ENCODE data around the gene COL6A1. TPM values are rescaled to one million over a fixed set of nuclear protein-coding genes. Genes with fewer than 3 reads are reported as not detected.
"Not testable (repeated sequence)": the region's sequence is repeated elsewhere in the genome, so short reads cannot be mapped to it uniquely, and the experiment has no call there.

The COL6A1 gene
- total RNA-seq, 1 donor from 2014 or later, result 137 TPM

DNA sequence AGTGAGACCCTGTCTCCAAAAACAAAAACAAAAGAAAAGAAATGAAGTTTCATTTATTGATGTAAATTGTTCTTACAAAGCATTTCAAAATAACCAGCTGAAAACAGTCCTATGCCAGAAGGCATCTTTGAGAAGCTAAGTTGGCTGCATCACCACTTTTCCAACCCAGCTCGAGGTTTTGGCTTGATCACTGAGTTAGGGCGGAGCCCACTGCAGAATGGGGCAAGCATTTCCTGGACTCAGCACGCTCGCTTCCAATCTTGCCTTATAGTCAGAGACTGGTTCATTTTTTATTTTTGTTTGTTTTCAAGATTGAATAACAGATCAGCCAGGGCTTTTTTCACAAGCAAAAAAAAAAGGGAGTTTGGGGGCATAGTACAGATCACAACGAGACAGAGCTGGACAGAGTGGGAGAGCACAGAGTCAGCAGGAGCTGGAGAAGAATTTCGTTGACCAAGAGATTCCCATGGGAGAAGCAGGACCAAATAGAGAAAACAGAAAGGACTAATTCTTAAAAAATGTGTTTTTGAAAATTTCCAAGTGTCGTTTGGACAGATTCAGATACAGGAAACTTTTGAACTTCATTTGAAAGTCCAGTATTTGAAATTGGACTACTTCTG lies 23.5 kb upstream of the COL6A1 start:
- peaks cover 15% of the 10 kb centered on the region for H3K27me3 Mint-ChIP-seq
- H3K36me3 Mint-ChIP-seq (ENCODE audit: insufficient read depth), result no peaks in the 10 kb centered on the region
- TF ChIP-seq CTCF (IDR thresholded peaks at IDR 0.05; ENCODE audit: unreplicated experiment), result no peak
- H3K4me3 Mint-ChIP-seq (ENCODE audit: low read depth), result no peak overlapping the region
- H3K9me3 Mint-ChIP-seq (ENCODE audit: low read depth), result peaks cover 19% of the 10 kb centered on the region
- DNase-seq (ENCODE audit: low spot score, unreplicated experiment), result no peak
- no peak overlapping the region for H3K27ac Mint-ChIP-seq
- peaks cover 2% of the 10 kb centered on the region for H3K4me1 Mint-ChIP-seq (ENCODE audit: low read depth)

DNA sequence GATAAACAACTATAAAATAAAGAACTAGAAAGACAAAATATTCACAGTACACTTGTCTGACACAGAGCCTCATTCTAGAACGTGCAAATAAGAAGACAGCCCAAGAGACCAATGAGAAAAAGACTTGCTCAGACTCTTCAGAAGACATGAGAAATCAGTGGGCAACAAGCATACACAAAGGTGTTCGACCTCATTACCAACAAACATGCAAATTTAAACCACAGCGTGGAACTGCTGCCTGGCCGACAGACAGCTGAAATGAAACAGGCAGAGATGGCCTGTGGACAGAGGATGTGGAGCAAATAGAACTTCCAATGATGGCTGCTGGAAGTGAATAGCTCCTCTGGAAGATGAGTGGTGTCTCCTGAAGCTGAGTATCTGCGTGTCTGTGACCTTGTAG lies 22.4 kb upstream of the COL6A1 start:
- no peaks in the 10 kb centered on the region for H3K4me1 Mint-ChIP-seq (ENCODE audit: low read depth)
- H3K4me3 Mint-ChIP-seq (ENCODE audit: low read depth), result no peak overlapping the region
- peaks cover 23% of the 10 kb centered on the region for H3K9me3 Mint-ChIP-seq (ENCODE audit: low read depth)
- DNase-seq (ENCODE audit: low spot score, unreplicated experiment), result no peak
- no peak overlapping the region for H3K27ac Mint-ChIP-seq
- no peak for TF ChIP-seq CTCF (IDR thresholded peaks at IDR 0.05; ENCODE audit: unreplicated experiment)
- peaks cover 15% of the 10 kb centered on the region for H3K27me3 Mint-ChIP-seq
- no peaks in the 10 kb centered on the region for H3K36me3 Mint-ChIP-seq (ENCODE audit: insufficient read depth)

DNA sequence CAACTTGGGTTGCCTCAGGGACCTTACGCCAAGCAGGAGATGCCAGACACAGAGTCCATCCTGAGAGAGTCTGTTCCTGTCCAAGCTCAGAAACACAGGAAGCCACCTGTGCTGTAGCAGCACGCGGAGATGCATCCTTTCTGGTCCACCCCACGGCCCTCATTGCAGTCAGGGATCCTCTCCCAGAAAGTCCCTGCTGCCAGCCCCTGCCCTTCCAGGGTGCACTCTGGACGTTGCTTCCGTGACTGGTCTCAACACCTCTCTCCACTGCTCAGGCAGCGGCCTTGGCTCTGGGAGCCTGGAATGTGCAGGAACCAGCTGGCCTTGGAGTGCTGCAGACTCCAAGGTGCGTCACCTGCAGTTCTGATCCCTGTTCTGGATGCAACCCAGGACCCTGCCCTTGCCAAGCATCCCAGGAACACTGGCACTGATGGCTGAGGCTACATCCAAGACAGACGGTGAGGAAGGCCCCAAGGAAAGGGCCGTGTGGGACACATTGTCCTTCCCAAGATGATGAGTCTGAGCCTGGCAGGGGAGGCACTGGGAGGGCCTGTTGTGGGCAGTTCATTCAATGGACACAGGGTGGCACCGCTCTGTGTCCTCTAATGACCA lies 21.7 kb upstream of the COL6A1 start:
- Mint-ChIP-seq H3K9me3 (ENCODE audit: low read depth) (peaks cover 25% of the 10 kb centered on the region), H3K27me3 (peaks cover 15% of the 10 kb centered on the region), H3K4me3 (ENCODE audit: low read depth) (no peak overlapping the region), H3K4me1 (ENCODE audit: low read depth) (no peaks in the 10 kb centered on the region), H3K27ac (no peak overlapping the region), H3K36me3 (ENCODE audit: insufficient read depth) (no peaks in the 10 kb centered on the region)
- no peak for TF ChIP-seq CTCF (IDR thresholded peaks at IDR 0.05; ENCODE audit: unreplicated experiment)
- no peak for DNase-seq (ENCODE audit: low spot score, unreplicated experiment)

- Mint-ChIP-seq H3K9me3 (ENCODE audit: low read depth) (peaks cover 28% of the 10 kb centered on the region), H3K27me3 (peaks cover 15% of the 10 kb centered on the region)
- DNase-seq (ENCODE audit: low spot score, unreplicated experiment); H3K4me3 Mint-ChIP-seq (ENCODE audit: low read depth); H3K36me3 Mint-ChIP-seq (ENCODE audit: insufficient read depth); H3K27ac Mint-ChIP-seq; H3K4me1 Mint-ChIP-seq (ENCODE audit: low read depth): not testable (repeated sequence)
Observed at GRCh38 chr21:45961408-45961807, 20.2 kb upstream of the COL6A1 start.

- no peak overlapping the region for H3K4me3 Mint-ChIP-seq (ENCODE audit: low read depth)
- H3K27ac Mint-ChIP-seq, result no peak overlapping the region
- no peaks in the 10 kb centered on the region for H3K4me1 Mint-ChIP-seq (ENCODE audit: low read depth)
- no peaks in the 10 kb centered on the region for H3K36me3 Mint-ChIP-seq (ENCODE audit: insufficient read depth)
- DNase-seq (ENCODE audit: low spot score, unreplicated experiment), result no peak
- no peak for TF ChIP-seq CTCF (IDR thresholded peaks at IDR 0.05; ENCODE audit: unreplicated experiment)
- peaks cover 28% of the 10 kb centered on the region for H3K9me3 Mint-ChIP-seq (ENCODE audit: low read depth)
- peaks cover 15% of the 10 kb centered on the region for H3K27me3 Mint-ChIP-seq
Observed at GRCh38 chr21:45962531-45963231, 18.9 kb upstream of the COL6A1 start.
